Colonic mucosa (tissue), 4 donors: ENCODE data around the gene PTPRN2. TPM values are rescaled to one million over a fixed set of nuclear protein-coding genes. Genes with fewer than 3 reads are reported as not detected.

Experiments
- DNase-seq: peaks from one replicate; pipeline ENCODE4 v3.0.0-alpha.2; 2020
- H3K27ac ChIP-seq: fragments of 200-600 bp; one replicate; pipeline ENCODE4 v1.8.0; 2021
- H3K27me3 ChIP-seq: fragments of 200-600 bp; one replicate; pipeline ENCODE4 v1.8.0; 2021
- H3K36me3 ChIP-seq: fragments of 200-600 bp; one replicate; pipeline ENCODE4 v1.8.0; 2021
- H3K4me1 ChIP-seq: fragments of 200-600 bp; one replicate; pipeline ENCODE4 v1.8.0; 2021; ENCODE audit warnings: mild to moderate bottlenecking
- H3K4me3 ChIP-seq: fragments of 200-600 bp; one replicate; pipeline ENCODE4 v1.8.0; 2021
- H3K9ac ChIP-seq, 2 donors: one replicate each; pipeline ENCODE4 v1.7.0; 2013; ENCODE audit warnings: control low read depth in 2 of 2, low read depth in 2 of 2, low read length in 2 of 2
- H3K9me3 ChIP-seq: fragments of 200-600 bp; one replicate; pipeline ENCODE4 v1.8.0; 2021
- CTCF ChIP-seq: fragments of 200-600 bp; IDR thresholded peaks from one replicate; pipeline ENCODE4 v1.8.0; 2022; ENCODE audit warnings: antibody characterized with exemption, mild to moderate bottlenecking
- intact Hi-C: fragments of 100-400 bp; cut with DNase I; formaldehyde crosslinking; loops from one replicate; pipeline ENCODE4 v1.14.1; 2022
- total RNA-seq, 2 donors: library from RNA; stranded (reverse); fragmentation: NEBNext Ultra II Directional in 1 of 2; extraction: Animal tissue kit (Norgen Biotek cat#: 25700) in 1 of 2; gene quantifications; one replicate each; pipeline ENCODE4 v1.2.1, GENCODE V29; 2021
- donor health status: healthy.
- donor health status: DM: no; HTN: no; CAD: no.
- donor health status: DM: no; HTN: no; CAD: no.

The PTPRN2 gene
- total RNA-seq, 2 donors from 2014 or later = 14.7 to 21.6 TPM

GRCh38 chr7:157587051-157587804 lies 1000.4 kb downstream of the PTPRN2 start:
- intact Hi-C loops = no loop called here
- Histone ChIP-seq H3K36me3 (no peaks in the 10 kb centered on the region), H3K4me1 (no peaks in the 10 kb centered on the region), H3K9ac (no peak overlapping the region), H3K4me3 (no peak overlapping the region), H3K27me3 (no peaks in the 10 kb centered on the region), H3K27ac (no peak overlapping the region), H3K9me3 (no peaks in the 10 kb centered on the region)
- no peak for TF ChIP-seq CTCF
- no peak for DNase-seq

GRCh38 chr7:157586426-157586955 lies 1001.1 kb downstream of the PTPRN2 start:
- Histone ChIP-seq H3K27ac (no peak overlapping the region), H3K4me1 (no peaks in the 10 kb centered on the region), H3K27me3 (no peaks in the 10 kb centered on the region), H3K4me3 (no peak overlapping the region), H3K36me3 (no peaks in the 10 kb centered on the region), H3K9me3 (no peaks in the 10 kb centered on the region), H3K9ac (no peak overlapping the region)
- TF ChIP-seq CTCF = no peak
- intact Hi-C loops = no loop called here
- DNase-seq = no peak

GRCh38 chr7:157585113-157585861 lies 1002.3 kb downstream of the PTPRN2 start:
- intact Hi-C loops = no loop called here
- Histone ChIP-seq H3K9ac (no peak overlapping the region), H3K27ac (no peak overlapping the region), H3K27me3 (no peaks in the 10 kb centered on the region), H3K36me3 (no peaks in the 10 kb centered on the region), H3K4me3 (no peak overlapping the region), H3K4me1 (no peaks in the 10 kb centered on the region), H3K9me3 (no peaks in the 10 kb centered on the region)
- no peak for TF ChIP-seq CTCF
- DNase-seq = no peak

GRCh38 chr7:157584420-157584819 lies 1003.2 kb downstream of the PTPRN2 start:
- intact Hi-C loops = no loop called here
- Histone ChIP-seq H3K9ac (no peak overlapping the region), H3K27me3 (peaks cover under 1% of the 10 kb centered on the region), H3K4me1 (no peaks in the 10 kb centered on the region), H3K27ac (no peak overlapping the region), H3K36me3 (no peaks in the 10 kb centered on the region), H3K9me3 (no peaks in the 10 kb centered on the region), H3K4me3 (no peak overlapping the region)
- no peak for TF ChIP-seq CTCF
- no peak for DNase-seq

GRCh38 chr7:157581740-157582139 lies 1005.9 kb downstream of the PTPRN2 start:
- H3K9me3 ChIP-seq = no peaks in the 10 kb centered on the region
- H3K27ac ChIP-seq = no peak overlapping the region
- H3K9ac ChIP-seq = no peak overlapping the region
- DNase-seq = no peak
- intact Hi-C loops = no loop called here
- no peak overlapping the region for H3K4me3 ChIP-seq
- no peaks in the 10 kb centered on the region for H3K4me1 ChIP-seq
- H3K36me3 ChIP-seq = no peaks in the 10 kb centered on the region
- H3K27me3 ChIP-seq = peaks cover 4% of the 10 kb centered on the region
- TF ChIP-seq CTCF = no peak
